Stimulated activated CD4-positive, alpha-beta T cell treated with anti-CD3 and anti-CD28 coated beads, Interleukin-2, amount 100 ng/mL, for 24 hours (primary cell): ENCODE data around the gene FYN.
"Not testable (repeated sequence)": the region's sequence is repeated elsewhere in the genome, so short reads cannot be mapped to it uniquely, and the experiment has no call there.

ENCODE experiments used
- DNase-seq, 2 donors: peaks; one replicate each; pipeline ENCODE4 v3.0.0-alpha.2; 2020

FYN gene

GRCh38 chr6:111786151-111786550 is 87.1 kb downstream of the FYN start:
- not testable (repeated sequence) for DNase-seq

GRCh38 chr6:111784433-111784832 is 88.8 kb downstream of the FYN start:
- DNase-seq: no peak

GRCh38 chr6:111782887-111783466 is 90.3 kb downstream of the FYN start:
- no peak for DNase-seq

GRCh38 chr6:111782192-111782809 is 91.0 kb downstream of the FYN start:
- DNase-seq: no peak

- DNase-seq: no peak
These were observed 92.1 kb downstream of the FYN start for GRCh38 chr6:111781041-111781708.

- no peak for DNase-seq
These were observed 92.9 kb downstream of the FYN start for GRCh38 chr6:111780393-111780792.

- no peak for DNase-seq
These were observed 93.6 kb downstream of the FYN start for GRCh38 chr6:111779660-111780059.

GRCh38 chr6:111779031-111779430 is 94.2 kb downstream of the FYN start:
- DNase-seq: no peak

GRCh38 chr6:111777357-111777756 is 95.9 kb downstream of the FYN start:
- DNase-seq: no peak

- no peak for DNase-seq
These were observed 96.7 kb downstream of the FYN start for GRCh38 chr6:111776236-111777221.

GRCh38 chr6:111775145-111775922 is 97.9 kb downstream of the FYN start:
- DNase-seq: no peak

GRCh38 chr6:111774346-111774703 is 98.9 kb downstream of the FYN start:
- no peak for DNase-seq

- DNase-seq: no peak
These were observed 99.5 kb downstream of the FYN start for GRCh38 chr6:111773501-111774345.

GRCh38 chr6:111772381-111772780 is 100.9 kb downstream of the FYN start:
- DNase-seq: no peak

GRCh38 chr6:111771629-111772028 is 101.6 kb downstream of the FYN start:
- no peak for DNase-seq

GRCh38 chr6:111771094-111771432 is 102.2 kb downstream of the FYN start:
- no peak for DNase-seq

GRCh38 chr6:111770263-111771093 is 102.8 kb downstream of the FYN start:
- no peak for DNase-seq

GRCh38 chr6:111769365-111770152 is 103.7 kb downstream of the FYN start:
- DNase-seq: no peak

GRCh38 chr6:111768431-111768770 is 104.9 kb downstream of the FYN start:
- no peak for DNase-seq
